G401.6 (cell line): ENCODE data around the gene OR1M1.
"Not testable (repeated sequence)": the region's sequence is repeated elsewhere in the genome, so short reads cannot be mapped to it uniquely, and the experiment has no call there.

Experiments used
- FAIRE-seq: peaks from 2 replicates; lab custom pipeline; 2012; peaks lifted over from hg19 to GRCh38; lab: Jason Lieb, UNC

Gene OR1M1, protein sequence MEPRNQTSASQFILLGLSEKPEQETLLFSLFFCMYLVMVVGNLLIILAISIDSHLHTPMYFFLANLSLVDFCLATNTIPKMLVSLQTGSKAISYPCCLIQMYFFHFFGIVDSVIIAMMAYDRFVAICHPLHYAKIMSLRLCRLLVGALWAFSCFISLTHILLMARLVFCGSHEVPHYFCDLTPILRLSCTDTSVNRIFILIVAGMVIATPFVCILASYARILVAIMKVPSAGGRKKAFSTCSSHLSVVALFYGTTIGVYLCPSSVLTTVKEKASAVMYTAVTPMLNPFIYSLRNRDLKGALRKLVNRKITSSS

DNA sequence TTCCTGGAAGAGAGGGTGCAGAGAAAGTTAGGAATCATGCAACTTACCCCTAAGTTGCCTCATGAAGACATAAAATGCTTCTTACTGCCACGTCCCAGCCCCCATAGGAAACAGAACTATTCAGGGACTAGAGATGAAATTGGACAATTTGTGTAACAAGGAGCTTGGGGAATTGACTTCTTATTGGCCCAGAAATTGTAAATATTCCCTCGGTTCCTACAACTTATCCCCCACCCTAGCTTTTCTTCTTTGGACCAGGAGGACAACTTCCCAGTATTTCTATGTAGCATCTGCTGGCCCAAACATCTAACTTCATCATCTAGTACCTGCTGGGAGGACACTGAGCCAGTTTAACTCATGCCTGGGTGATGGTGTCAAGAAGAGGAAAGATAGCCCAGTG is at the start of gene OR1M1:
OR1M1 (plus strand) TSS at position 301 of the 400 bp plus-strand sequence. CDS start 6,184 bp downstream, outside the sequence.
- FAIRE-seq, result no peak

- FAIRE-seq, result no peak
These were observed 49.3 kb upstream of the OR1M1 start for GRCh38 chr19:9037400-9038062.

DNA sequence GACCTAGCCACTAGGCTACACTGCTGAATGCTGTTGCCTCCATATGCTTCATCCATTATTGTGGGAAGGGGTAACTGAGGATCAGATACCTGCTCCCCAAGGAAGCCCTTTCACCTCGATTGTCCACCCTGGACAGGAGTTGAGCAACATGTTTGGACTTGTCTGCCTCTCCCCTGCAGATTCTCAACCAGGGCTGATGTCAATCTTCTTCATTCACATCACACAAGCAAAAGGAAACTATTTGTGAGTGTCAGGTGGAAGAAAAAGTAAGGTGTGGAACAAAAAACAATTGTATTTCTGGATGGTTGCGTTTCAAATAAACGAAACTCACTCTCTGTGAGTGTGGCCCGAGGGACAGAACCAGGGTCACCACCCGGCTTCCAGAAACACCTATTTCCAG is 47.1 kb upstream of the OR1M1 start:
- no peak for FAIRE-seq

DNA sequence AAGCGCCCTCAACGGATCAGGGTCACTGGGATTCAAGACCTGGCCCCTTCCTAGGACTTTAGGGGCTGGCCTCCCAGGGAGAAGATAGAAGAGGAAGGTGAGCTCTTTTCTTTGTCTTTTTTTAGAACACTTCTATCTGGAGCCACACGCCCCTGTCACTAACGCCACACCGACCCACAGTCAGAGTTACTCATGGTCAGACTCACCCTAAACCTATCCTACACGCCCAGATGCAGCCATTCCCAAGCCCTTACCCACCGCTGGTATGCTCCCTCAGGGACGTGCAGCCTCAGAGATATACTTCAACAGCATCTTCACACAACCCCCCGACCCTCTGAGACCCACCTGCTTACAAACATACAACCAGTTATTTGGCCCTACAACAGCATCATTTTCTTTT is 46.7 kb upstream of the OR1M1 start:
- FAIRE-seq, result no peak

DNA sequence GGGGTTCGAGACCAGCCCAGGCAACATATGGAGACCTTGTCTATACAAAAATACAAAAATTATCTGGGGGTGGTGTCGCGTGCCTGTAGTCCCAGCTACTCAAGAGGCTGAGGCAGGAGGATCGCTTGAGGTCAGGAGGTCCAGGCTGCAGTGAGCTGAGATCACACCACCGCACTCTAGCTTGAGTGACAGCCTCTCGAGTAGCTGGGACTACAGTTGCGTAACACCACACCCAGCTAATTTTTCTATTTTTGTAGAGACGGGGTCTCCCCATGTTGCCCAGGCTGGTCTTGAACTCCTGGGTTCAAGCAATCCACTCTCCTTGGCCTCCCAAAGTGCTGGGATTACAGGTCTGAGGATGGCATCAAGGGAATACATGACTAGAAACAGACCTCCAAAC is 45.8 kb upstream of the OR1M1 start:
- no peak for FAIRE-seq

DNA sequence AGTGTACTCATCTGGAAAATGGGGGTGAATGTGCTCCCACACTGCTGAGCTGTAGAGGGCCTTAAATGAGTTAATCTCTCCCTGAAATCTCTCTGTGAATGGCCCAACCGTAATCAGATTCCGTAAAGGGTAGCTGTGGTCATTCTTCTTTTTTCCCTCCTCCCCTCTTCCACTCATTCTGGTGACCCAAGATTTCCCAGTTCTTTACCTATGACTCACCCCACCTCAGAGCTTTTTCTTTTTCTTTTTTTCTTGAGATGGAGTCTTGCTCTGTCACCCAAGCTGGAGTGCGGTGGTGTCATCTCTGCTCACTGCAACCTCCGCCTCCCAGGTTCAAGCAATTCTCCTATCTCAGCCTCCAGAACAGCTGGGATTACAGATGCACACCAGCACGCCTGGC is 43.3 kb upstream of the OR1M1 start:
- FAIRE-seq, result no peak

DNA sequence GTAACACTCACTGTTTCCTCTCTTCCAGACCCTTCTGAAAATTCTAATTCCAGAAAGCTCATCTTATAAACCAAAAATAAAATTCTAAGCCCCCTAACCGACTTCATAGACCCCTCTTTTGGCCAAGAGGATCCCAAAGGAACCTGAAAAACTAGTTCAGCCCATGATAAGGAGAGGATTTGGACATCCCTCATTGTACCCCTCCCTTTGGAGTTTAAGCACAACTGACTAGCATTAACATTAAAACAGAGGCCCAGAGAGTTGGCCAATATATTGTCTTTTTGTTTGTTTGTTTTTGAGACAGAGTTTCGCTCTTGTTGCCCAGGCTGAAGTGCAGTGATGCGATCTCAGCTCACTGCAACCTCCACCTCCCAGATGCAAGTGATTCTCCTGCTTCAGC is 42.4 kb upstream of the OR1M1 start:
- FAIRE-seq, result no peak

DNA sequence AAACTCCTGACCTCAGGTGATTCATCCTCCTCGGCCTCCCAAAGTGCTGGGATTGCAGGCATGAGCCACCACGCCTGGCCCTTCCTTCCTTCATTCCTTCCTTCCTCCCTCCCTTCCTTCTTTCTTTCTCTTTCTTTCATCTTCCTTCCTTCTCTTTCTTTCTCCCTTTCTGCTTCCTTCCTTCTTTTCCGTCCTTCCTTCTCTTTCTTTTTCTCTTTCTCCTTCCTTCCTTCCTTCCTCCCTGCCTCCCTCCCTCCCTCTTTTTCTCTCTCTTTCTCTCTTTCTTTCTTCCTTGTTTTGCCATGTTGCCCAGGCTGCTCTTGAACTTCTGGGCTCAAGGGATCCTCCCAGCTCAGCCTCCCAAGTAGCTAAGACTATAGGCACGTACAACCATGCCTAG is 40.2 kb upstream of the OR1M1 start:
- FAIRE-seq, result no peak

DNA sequence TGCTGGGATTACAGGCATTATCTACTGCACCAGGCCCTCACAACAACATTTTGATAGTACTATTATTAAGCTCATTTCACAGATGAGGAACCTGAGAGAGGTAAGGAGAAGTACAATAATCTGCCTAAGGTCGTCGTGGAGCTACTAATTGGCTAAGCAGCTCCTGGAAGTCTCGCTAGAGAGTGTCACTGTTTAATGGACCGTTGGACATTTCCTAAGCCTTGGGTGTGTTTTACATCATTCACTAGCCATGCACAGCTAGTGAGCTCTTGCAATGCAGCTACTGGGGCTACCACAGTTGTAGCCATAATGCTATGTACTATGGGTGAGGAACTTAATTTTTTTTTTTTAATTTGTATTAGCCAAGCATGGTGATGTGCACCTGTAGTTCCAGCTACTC is 34.0 kb upstream of the OR1M1 start:
- FAIRE-seq, result no peak

GRCh38 chr19:9053674-9054073 is 33.2 kb upstream of the OR1M1 start:
- not testable (repeated sequence) for FAIRE-seq

GRCh38 chr19:9054207-9054606 is 32.7 kb upstream of the OR1M1 start:
- no peak for FAIRE-seq

DNA sequence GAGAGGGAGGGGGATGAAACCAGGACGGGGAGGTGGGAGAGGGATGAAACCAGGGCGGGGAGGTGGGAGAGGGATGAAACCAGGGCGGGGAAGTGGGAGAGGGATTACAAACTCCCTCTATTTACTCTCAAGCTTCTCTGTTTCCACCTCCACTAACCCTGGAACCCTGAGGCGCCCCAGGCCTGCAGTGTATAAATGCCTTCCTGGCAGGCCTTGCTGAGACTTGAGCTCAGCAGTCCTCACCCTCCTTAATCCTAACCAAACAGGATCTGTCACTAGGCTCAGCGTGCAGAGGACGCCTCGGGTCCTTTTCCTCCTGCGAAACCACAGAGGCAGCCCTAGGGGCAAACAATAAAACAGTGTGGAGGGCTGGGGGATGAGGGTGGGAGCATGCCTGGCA is 32.1 kb upstream of the OR1M1 start:
- FAIRE-seq, result no peak

- FAIRE-seq, result not testable (repeated sequence)
These were observed 30.7 kb upstream of the OR1M1 start for GRCh38 chr19:9056131-9056530.

GRCh38 chr19:9057505-9058258 is 29.2 kb upstream of the OR1M1 start:
- no peak for FAIRE-seq

GRCh38 chr19:9058905-9059667 is 27.8 kb upstream of the OR1M1 start:
- no peak for FAIRE-seq

DNA sequence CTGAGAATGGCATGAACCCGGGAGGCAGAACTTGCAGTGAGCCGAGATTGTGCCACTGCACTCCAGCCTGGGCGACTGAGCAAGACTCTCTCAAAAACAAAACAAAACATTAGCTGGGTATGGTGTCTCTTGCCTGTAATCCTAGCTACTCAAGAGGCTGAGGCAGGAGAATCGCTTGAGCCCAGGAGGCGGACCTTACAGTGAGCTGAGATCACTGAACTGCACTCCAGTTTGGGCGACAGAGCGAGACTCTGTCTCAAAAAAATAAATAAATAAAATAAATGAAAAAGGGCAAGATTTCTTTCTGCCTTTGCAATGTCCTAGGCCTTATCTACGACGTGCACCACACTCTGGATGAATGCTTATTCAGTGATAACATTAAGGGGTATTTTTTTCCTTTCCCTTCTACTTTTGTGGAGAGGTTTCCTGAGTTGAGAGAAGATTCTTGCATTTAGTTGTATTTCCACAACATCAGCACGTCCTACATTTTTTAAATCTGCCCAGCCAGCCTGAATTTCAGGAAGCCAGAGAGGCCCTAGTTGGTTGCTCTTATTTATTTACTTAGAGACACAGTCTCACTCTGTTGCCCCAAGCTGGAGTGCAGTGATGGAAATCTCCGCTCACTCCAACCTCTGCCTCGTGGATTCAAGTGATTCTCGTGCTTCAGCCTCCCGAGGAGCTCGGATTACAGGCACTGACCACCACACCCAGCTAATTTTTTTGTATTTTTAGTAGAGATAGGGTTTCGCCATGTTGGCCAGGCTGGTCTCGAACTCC is 26.1 kb upstream of the OR1M1 start:
- no peak for FAIRE-seq

GRCh38 chr19:9061879-9062278 is 25.0 kb upstream of the OR1M1 start:
- no peak for FAIRE-seq

GRCh38 chr19:9065457-9066014 is 21.3 kb upstream of the OR1M1 start:
- FAIRE-seq, result no peak

GRCh38 chr19:9070066-9070465 is 16.8 kb upstream of the OR1M1 start:
- no peak for FAIRE-seq

DNA sequence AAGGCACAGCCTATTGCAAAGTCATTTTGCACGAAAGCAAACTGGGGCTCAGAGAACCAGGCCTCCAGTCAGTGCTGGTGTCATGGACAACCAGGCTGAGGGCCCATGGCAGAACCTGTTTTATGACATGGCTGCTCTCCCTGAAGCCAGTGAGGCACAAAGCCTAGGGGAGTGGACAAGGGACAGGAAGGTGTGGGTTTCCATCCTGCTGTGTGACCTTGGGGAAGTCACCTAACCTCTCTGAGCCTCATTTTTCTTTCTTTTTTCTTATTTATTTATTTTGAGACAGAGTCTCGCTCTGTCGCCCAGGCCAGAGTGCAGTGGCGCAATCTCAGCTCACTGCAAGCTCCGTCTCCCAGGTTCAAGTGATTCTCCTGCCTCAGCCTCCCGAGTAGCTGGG is 15.1 kb upstream of the OR1M1 start:
- FAIRE-seq, result not testable (repeated sequence)

GRCh38 chr19:9073806-9074205 is 13.1 kb upstream of the OR1M1 start:
- FAIRE-seq, result no peak
